H1 (cell line): ENCODE data around the gene USH1G. TPM values are rescaled to one million over a fixed set of nuclear protein-coding genes. Genes with fewer than 3 reads are reported as not detected.

ENCODE experiments used
- CTCF ChIA-PET: fragments of 300-600 bp; sonication (Branson Sonifier 250); formaldehyde crosslinking; loops from one replicate; lab custom pipeline; 2021; ENCODE audit not compliant: partially characterized antibody; lab: Charles Lee
- POLR2A ChIA-PET: fragments of 300-600 bp; sonication (Branson Sonifier 250); formaldehyde crosslinking; loops from one replicate; lab custom pipeline; 2021; ENCODE audit warnings: inconsistent platforms; ENCODE audit not compliant: partially characterized antibody; lab: Charles Lee
- DNase-seq, 2 experiments: peaks; one replicate each; pipeline versions ENCODE4 v3.0.0 to v3.0.0-alpha.2; 2010 to 2022; ENCODE audit warnings: low spot score in 2 of 2, low read depth in 1 of 2, mixed read lengths in 1 of 2
- FAIRE-seq: peaks from 2 replicates; lab custom pipeline; 2011; peaks lifted over from hg19 to GRCh38; lab: Jason Lieb, UNC
- H2AFZ ChIP-seq: 2 replicates; pipeline ENCODE4 v1.8.1; 2012; ENCODE audit warnings: low read length, inconsistent platforms
- H2AK5ac ChIP-seq: 2 replicates; pipeline ENCODE4 v1.6.1; 2013; ENCODE audit warnings: low read depth, low read length
- H2BK120ac ChIP-seq: replicated peaks from 2 replicates; pipeline ENCODE3; 2013; ENCODE audit warnings: low read depth, low read length, inconsistent platforms
- H2BK12ac ChIP-seq: 2 replicates; pipeline ENCODE4 v1.6.1; 2013; ENCODE audit warnings: low read depth, low read length
- H2BK15ac ChIP-seq: 2 replicates; pipeline ENCODE4 v1.6.1; 2013; ENCODE audit warnings: low read length
- H2BK20ac ChIP-seq: 2 replicates; pipeline ENCODE4 v1.6.1; 2013; ENCODE audit warnings: low read length
- H2BK5ac ChIP-seq: 2 replicates; pipeline ENCODE4 v1.6.1; 2013; ENCODE audit warnings: low read depth, low read length
- H3K14ac ChIP-seq: 2 replicates; pipeline ENCODE4 v1.6.1; 2013; ENCODE audit warnings: inconsistent platforms; ENCODE audit not compliant: insufficient read length
- H3K18ac ChIP-seq: 2 replicates; pipeline ENCODE4 v1.6.1; 2013; ENCODE audit warnings: low read length; ENCODE audit errors: extremely low read depth
- H3K23ac ChIP-seq: 2 replicates; pipeline ENCODE4 v1.6.1; 2013; ENCODE audit warnings: inconsistent platforms; ENCODE audit not compliant: insufficient read length
- H3K23me2 ChIP-seq: 2 replicates; pipeline ENCODE4 v1.6.1; 2013; ENCODE audit warnings: low read depth, low read length
- H3K27ac ChIP-seq: 2 replicates; pipeline ENCODE4 v1.6.1; 2011; ENCODE audit warnings: low read depth, low read length, inconsistent platforms
- H3K27me3 ChIP-seq, 4 experiments: replicated peaks in 1 of 4; 1 replicate in 1 of 4; 2 replicates in 3 of 4; pipeline versions ENCODE4 v1.6.1 to v1.8.1; 2011 to 2013; ENCODE audit warnings: low read length in 3 of 4, mild to moderate bottlenecking in 3 of 4, inconsistent platforms in 2 of 4, mixed read lengths in 2 of 4, moderate library complexity in 1 of 4; ENCODE audit not compliant: control insufficient read depth in 3 of 4, insufficient read depth in 3 of 4; ENCODE audit errors: extremely low read depth in 1 of 4
- H3K36me3 ChIP-seq, 4 experiments: 2 replicates each; pipeline versions ENCODE4 v1.6.1 to v1.8.1; 2011 to 2013; ENCODE audit warnings: mild to moderate bottlenecking in 4 of 4, low read length in 3 of 4, moderate library complexity in 2 of 4, control low read depth in 1 of 4, inconsistent platforms in 1 of 4; ENCODE audit not compliant: insufficient read depth in 4 of 4, control insufficient read depth in 2 of 4
- H3K4ac ChIP-seq: replicated peaks from 2 replicates; pipeline ENCODE3; 2013; ENCODE audit warnings: low read length, low read depth, mixed read lengths, inconsistent platforms; ENCODE audit not compliant: insufficient read length
- H3K4me1 ChIP-seq, 4 experiments: replicated peaks in 1 of 4; 1 replicate in 1 of 4; 2 replicates in 3 of 4; pipeline versions ENCODE4 v1.6.1 to v1.8.1; 2011 to 2013; ENCODE audit warnings: low read length in 3 of 4, inconsistent platforms in 2 of 4, mixed read lengths in 1 of 4; ENCODE audit not compliant: insufficient read depth in 4 of 4, control insufficient read depth in 3 of 4
- H3K4me2 ChIP-seq, 2 experiments: 2 replicates each; pipeline versions ENCODE4 v1.6.1 to v1.8.1; 2011 to 2013; ENCODE audit warnings: low read depth in 2 of 2, low read length in 2 of 2, control low read depth in 1 of 2, inconsistent platforms in 1 of 2, mild to moderate bottlenecking in 1 of 2; ENCODE audit not compliant: insufficient read depth in 1 of 2
- H3K4me3 ChIP-seq, 4 experiments: fragments of 200-600, 300-600 bp in 1 of 4; sonication (generic), shearing (Covaris generic), sonication (Bioruptor Twin) in 1 of 4; 2 replicates each; pipeline versions ENCODE4 v1.5.1 to v1.8.1; 2011 to 2016; ENCODE audit warnings: low read length in 4 of 4, low read depth in 3 of 4, control low read depth in 2 of 4, inconsistent platforms in 2 of 4, mild to moderate bottlenecking in 2 of 4, mixed read lengths in 1 of 4, moderate library complexity in 1 of 4; ENCODE audit not compliant: insufficient read depth in 2 of 4; ENCODE audit errors: extremely low read depth in 1 of 4
- H3K56ac ChIP-seq: replicated peaks from 2 replicates; pipeline ENCODE3; 2013; ENCODE audit warnings: low read depth, mild to moderate bottlenecking, mixed read lengths, low read length, inconsistent platforms; ENCODE audit not compliant: insufficient read length
- H3K79me1 ChIP-seq: 2 replicates; pipeline ENCODE4 v1.6.1; 2013; ENCODE audit warnings: low read depth, low read length, control low read depth
- H3K79me2 ChIP-seq, 2 experiments: 2 replicates each; pipeline versions ENCODE4 v1.6.1 to v1.8.1; 2012 to 2013; ENCODE audit warnings: low read length in 2 of 2, mild to moderate bottlenecking in 2 of 2, inconsistent platforms in 1 of 2; ENCODE audit not compliant: insufficient read depth in 2 of 2, control insufficient read depth in 1 of 2
- H3K9ac ChIP-seq, 4 experiments: replicated peaks in 1 of 4; 1 replicate in 1 of 4; 2 replicates in 3 of 4; pipeline versions ENCODE4 v1.6.1 to v1.8.1; 2011 to 2013; ENCODE audit warnings: low read depth in 3 of 4, low read length in 3 of 4, control low read depth in 2 of 4, mild to moderate bottlenecking in 2 of 4, moderate library complexity in 2 of 4, inconsistent platforms in 1 of 4; ENCODE audit errors: extremely low read depth in 1 of 4
- H3K9me3 ChIP-seq, 2 experiments: 2 replicates each; pipeline versions ENCODE4 v1.6.1 to v1.8.1; 2012 to 2013; ENCODE audit warnings: mild to moderate bottlenecking in 2 of 2, moderate library complexity in 2 of 2, control low read depth in 1 of 2, inconsistent platforms in 1 of 2, low read depth in 1 of 2, low read length in 1 of 2, mixed read lengths in 1 of 2; ENCODE audit not compliant: insufficient read depth in 2 of 2
- H4K20me1 ChIP-seq, 2 experiments: replicated peaks in 1 of 2; 2 replicates each; pipeline versions ENCODE3 to v1.8.1; 2011 to 2013; ENCODE audit warnings: inconsistent platforms in 2 of 2, low read length in 2 of 2, mild to moderate bottlenecking in 1 of 2; ENCODE audit not compliant: insufficient read depth in 2 of 2, control insufficient read depth in 1 of 2
- H4K5ac ChIP-seq: 2 replicates; pipeline ENCODE4 v1.6.1; 2013; ENCODE audit warnings: low read length, low read depth, mixed read lengths, inconsistent platforms; ENCODE audit not compliant: insufficient read length
- H4K8ac ChIP-seq: 2 replicates; pipeline ENCODE4 v1.8.0; 2013; ENCODE audit warnings: mild to moderate bottlenecking, moderate library complexity, low read length, inconsistent platforms; ENCODE audit not compliant: insufficient read depth; ENCODE audit errors: extremely low read depth
- H4K91ac ChIP-seq: replicated peaks from 2 replicates; pipeline ENCODE3; 2013; ENCODE audit warnings: low read length, mixed read lengths, inconsistent platforms; ENCODE audit not compliant: insufficient read length
- RNF2 ChIP-seq: fragments of 200-900, 300-1000 bp; sonication (generic); IDR thresholded peaks from 2 replicates; pipeline ENCODE4 v1.7.1; 2016; ENCODE audit warnings: borderline replicate concordance, low read depth, mild to moderate bottlenecking, antibody characterized with exemption, low read length; ENCODE audit not compliant: poor library complexity, severe bottlenecking; ENCODE audit errors: missing control alignments
- SP2 ChIP-seq: IDR thresholded peaks from 2 replicates; pipeline ENCODE4 v1.6.1; 2012; ENCODE audit warnings: mild to moderate bottlenecking, low read length, inconsistent platforms
- YY1 ChIP-seq: IDR thresholded peaks from 2 replicates; pipeline ENCODE4 v1.6.1; 2011; ENCODE audit warnings: low read depth, mild to moderate bottlenecking, low read length
- WGBS, 2 experiments: shearing (Covaris generic) in 1 of 2; methylation state at CpG; one replicate each; pipeline versions ENCODE4 v1.1.6 to v1.1.7; 2013 to 2015; ENCODE audit warnings: low lambda C conversion rate in 2 of 2, mixed read lengths in 2 of 2, inconsistent platforms in 1 of 2, low coverage in 1 of 2, missing lambda C conversion rate in 1 of 2; ENCODE audit not compliant: insufficient replicate concordance in 2 of 2, insufficient coverage in 1 of 2, insufficient read length in 1 of 2; ENCODE audit errors: extremely low coverage in 1 of 2, missing lambda C conversion rate in 1 of 2; 5-methylcytosine and 5-hydroxymethylcytosine counted together
- polyA plus RNA-seq, 7 experiments: library from polyadenylated mRNA; depleted of rRNA in 3 of 7; stranded (reverse) in 5 of 7; unstranded in 2 of 7; fragments of >200 nt in 5 of 7; fragments of 200-250 nt in 2 of 7; gene quantifications; 1 replicate in 5 of 7; 2 replicates in 1 of 7; 4 replicates in 1 of 7; pipeline versions ENCODE4 v1.2.1 to v1.2.3, GENCODE V29; 2011 to 2013; ENCODE audit warnings: missing spikeins in 2 of 7, mixed read lengths in 2 of 7
- total RNA-seq: library from RNA; stranded (reverse); fragmentation: NEBNext Ultra II Directional; extraction: Animal tissue kit (Norgen Biotek cat#: 25700); gene quantifications from 2 replicates; pipeline ENCODE4 v1.2.1, GENCODE V29; 2021

USH1G gene
- total and polyA plus RNA-seq, 2 of the 8 experiments (the other 6 are each of a cell fraction or from before 2014, with no cell fraction given): 1.6 to 4.3 TPM

GRCh38 chr17:74875977-74876593, 47.0 kb downstream of the USH1G start:
- Histone ChIP-seq H2BK15ac (peak overlapping the region; percentile 6; the same call in 1 of the 2 replicates), H3K79me1 (peaks cover 7% of the 10 kb centered on the region; the same call in 1 of the 2 replicates), H4K8ac (no peak overlapping the region), H3K4me1 (peaks cover 0 to 14% (median 6%) of the 10 kb centered on the region in 4 experiments; a peak in 6 of 7 replicates), H2AK5ac (no peak overlapping the region), H3K23me2 (peaks cover 10% of the 10 kb centered on the region), H2BK12ac (no peak overlapping the region), H4K5ac (no peak overlapping the region), H2BK5ac (no peak overlapping the region), H3K27ac (no peak overlapping the region), H2BK20ac (no peak overlapping the region), H4K91ac (no peak overlapping the region), H3K56ac (no peak overlapping the region), H3K4me2 (no peak overlapping the region), H4K20me1 (no peaks in the 10 kb centered on the region), H3K23ac (no peak overlapping the region), H3K9ac (no peak overlapping the region), H3K79me2 (no peaks in the 10 kb centered on the region; a peak in 1 of 4 replicates), H3K4ac (no peak overlapping the region), H2BK120ac (no peak overlapping the region), H3K18ac (no peak overlapping the region), H3K9me3 (no peaks in the 10 kb centered on the region), H3K4me3 (no peak overlapping the region), H2AFZ (peak overlapping the region; percentile 40; the same call in 1 of the 2 replicates), H3K36me3 (no peaks in the 10 kb centered on the region), H3K14ac (no peak overlapping the region), H3K27me3 (peaks cover 0 to 3% (median 0%) of the 10 kb centered on the region in 4 experiments; a peak in 2 of 7 replicates)
- no peak for TF ChIP-seq YY1
- TF ChIP-seq SP2: no peak
- TF ChIP-seq RNF2: no peak
- WGBS, 2 experiments: 88% methylated on average over 6 of the region's 6 CpGs; no CpG with 5 or more reads in 1 of the 2 experiments
- ChIA-PET CTCF (interaction anchor here (0.6 to 81.0 kb wide), 5 partner anchors 38 to 138 kb away, joined by 3 to 2981 read pairs (median 5); partner anchors contain the start of genes GRIN2C and NAT9), POLR2A (interaction anchor here (1.1 to 1.6 kb wide), 3 partner anchors 15 to 48 kb away, joined by 3 to 5 read pairs (median 4); partner anchors contain the start of gene OTOP2)
- FAIRE-seq (no peak), DNase-seq (no peak)
